Neural cell (in vitro differentiated cells): ENCODE measurements around the gene LRMDA. TPM values are rescaled to one million over a fixed set of nuclear protein-coding genes. Genes with fewer than 3 reads are reported as not detected.
A peak's percentile ranks its signal among the peaks of the same experiment; 100 is the strongest.

Experiments
- H2AFZ ChIP-seq: fragments of 200-600, 300-800 bp; sonication (generic), shearing (Covaris generic); 2 replicates; pipeline ENCODE4 v1.6.0; 2014; ENCODE audit warnings: low read depth, mild to moderate bottlenecking, antibody characterized with exemption, low read length, moderate library complexity
- H3F3A ChIP-seq: fragments of 200-600 bp; shearing (Covaris generic); 2 replicates; pipeline ENCODE4 v1.6.1; 2016; ENCODE audit warnings: mild to moderate bottlenecking, moderate library complexity, mixed read lengths, antibody characterized with exemption, low read length; ENCODE audit not compliant: insufficient read depth, poor library complexity, severe bottlenecking
- H3K27ac ChIP-seq: fragments of 200-600, 300-800 bp; sonication (generic), shearing (Covaris generic); 2 replicates; pipeline ENCODE4 v1.5.1; 2014; ENCODE audit warnings: mild to moderate bottlenecking, low read length, moderate library complexity
- H3K27me3 ChIP-seq: fragments of 300-800, 200-600 bp; sonication (generic), shearing (Covaris generic); 2 replicates; pipeline ENCODE4 v1.6.0; 2014; ENCODE audit warnings: mild to moderate bottlenecking, low read depth, low read length, moderate library complexity; ENCODE audit not compliant: insufficient read depth
- H3K36me3 ChIP-seq: fragments of 300-800, 200-600 bp; sonication (generic), shearing (Covaris generic); 2 replicates; pipeline ENCODE4 v1.5.1; 2014; ENCODE audit warnings: mild to moderate bottlenecking, antibody characterized with exemption, low read length, moderate library complexity; ENCODE audit not compliant: insufficient read depth
- H3K4me2 ChIP-seq: fragments of 300-800, 200-600 bp; sonication (generic), shearing (Covaris generic); 2 replicates; pipeline ENCODE4 v1.6.0; 2014; ENCODE audit warnings: mild to moderate bottlenecking, low read length
- H3K4me3 ChIP-seq: fragments of 300-800, 200-600 bp; sonication (generic), shearing (Covaris generic); 2 replicates; pipeline ENCODE4 v1.5.1; 2014; ENCODE audit warnings: mild to moderate bottlenecking, low read length, moderate library complexity
- H3K79me2 ChIP-seq: fragments of 200-600 bp; shearing (Covaris generic); replicated peaks from 2 replicates; pipeline ENCODE4 v1.6.0; 2014; ENCODE audit warnings: mild to moderate bottlenecking, low read length, moderate library complexity; ENCODE audit not compliant: insufficient read depth
- H3K9ac ChIP-seq: fragments of 300-800, 200-600 bp; sonication (generic), shearing (Covaris generic); 2 replicates; pipeline ENCODE4 v1.6.1; 2016; ENCODE audit warnings: mild to moderate bottlenecking, low read length, mixed read lengths
- H3K9me2 ChIP-seq: fragments of 200-600 bp; shearing (Covaris generic); 2 replicates; pipeline ENCODE4 v1.6.1; 2016; ENCODE audit warnings: mild to moderate bottlenecking, low read length, mixed read lengths; ENCODE audit not compliant: insufficient read depth
- H3K9me3 ChIP-seq: fragments of 200-600, 300-800 bp; sonication (generic), shearing (Covaris generic); 2 replicates; pipeline ENCODE4 v1.6.1; 2016; ENCODE audit warnings: mild to moderate bottlenecking, mixed run types, low read length, moderate library complexity, mixed read lengths
- H4K20me1 ChIP-seq: fragments of 200-600 bp; shearing (Covaris generic); 2 replicates; pipeline ENCODE4 v1.6.1; 2016; ENCODE audit warnings: mild to moderate bottlenecking, mixed run types; ENCODE audit not compliant: insufficient read depth
- CTCF ChIP-seq: fragments of 450-650 bp; IDR thresholded peaks from 2 replicates; pipeline ENCODE4 v1.5.1; 2014; ENCODE audit warnings: antibody characterized with exemption, mild to moderate bottlenecking, moderate library complexity; ENCODE audit not compliant: poor library complexity, severe bottlenecking
- EP300 ChIP-seq: fragments of 450-650 bp; conservative IDR thresholded peaks from 2 replicates; pipeline ENCODE4 v1.6.1; 2014; ENCODE audit warnings: antibody characterized with exemption, mild to moderate bottlenecking, moderate library complexity; ENCODE audit not compliant: poor library complexity, severe bottlenecking
- EZH2 ChIP-seq: fragments of 200-600, 300-800 bp; shearing (Covaris generic), sonication (generic); IDR thresholded peaks from 2 replicates; pipeline ENCODE4 v1.6.1; 2014; ENCODE audit warnings: antibody characterized with exemption, low read length, borderline replicate concordance, mild to moderate bottlenecking; ENCODE audit not compliant: insufficient read depth, poor library complexity, severe bottlenecking
- MXI1 ChIP-seq: fragments of 450-650 bp; conservative IDR thresholded peaks from 2 replicates; pipeline ENCODE4 v1.6.1; 2014; ENCODE audit warnings: antibody characterized with exemption, mild to moderate bottlenecking; ENCODE audit not compliant: poor library complexity, severe bottlenecking
- POLR2AphosphoS5 ChIP-seq: IDR thresholded peaks from 2 replicates; pipeline ENCODE4 v1.6.1; 2012
- RAD21 ChIP-seq: fragments of 450-650 bp; conservative IDR thresholded peaks from 2 replicates; pipeline ENCODE4 v1.6.1; 2014; ENCODE audit warnings: antibody characterized with exemption, mild to moderate bottlenecking, moderate library complexity
- REST ChIP-seq: IDR thresholded peaks from 2 replicates; pipeline ENCODE4 v1.6.1; 2012; ENCODE audit warnings: borderline replicate concordance
- SMC3 ChIP-seq: fragments of 450-650 bp; conservative IDR thresholded peaks from 2 replicates; pipeline ENCODE4 v1.6.1; 2014; ENCODE audit warnings: antibody characterized with exemption, mild to moderate bottlenecking, moderate library complexity; ENCODE audit not compliant: poor library complexity
- TAF1 ChIP-seq: IDR thresholded peaks from 2 replicates; pipeline ENCODE4 v1.6.1; 2012; ENCODE audit warnings: low read depth
- polyA plus RNA-seq: library from polyadenylated mRNA; depleted of rRNA; stranded (reverse); fragments of >200 nt; gene quantifications from 2 replicates; pipeline ENCODE4 v1.2.3, GENCODE V29; 2014

LRMDA gene
- polyA plus RNA-seq, 1 donor from 2014 or later = 5.6 TPM

- H3K27me3 ChIP-seq = no peaks in the 10 kb centered on the region
- H3K27ac ChIP-seq = peak overlapping the region; percentile 18
- no peak overlapping the region for H2AFZ ChIP-seq
- H3K9ac ChIP-seq = no peak overlapping the region
- no peaks in the 10 kb centered on the region for H3K9me2 ChIP-seq
- no peaks in the 10 kb centered on the region for H3K79me2 ChIP-seq
- H3K36me3 ChIP-seq = no peaks in the 10 kb centered on the region
- H3K4me2 ChIP-seq = no peak overlapping the region
- no peaks in the 10 kb centered on the region for H3K9me3 ChIP-seq
- H3F3A ChIP-seq = no peaks in the 10 kb centered on the region
- no peak overlapping the region for H3K4me3 ChIP-seq
- TF ChIP-seq TAF1 (no peak), CTCF (no peak), SMC3 (no peak), REST (no peak), MXI1 (no peak), RAD21 (no peak), EP300 (no peak), EZH2 (no peak), POLR2AphosphoS5 (no peak)
- no peaks in the 10 kb centered on the region for H4K20me1 ChIP-seq
Measured at GRCh38 chr10:76554033-76554408, 1122.6 kb downstream of the LRMDA start.

GRCh38 chr10:76554478-76554877, 1123.1 kb downstream of the LRMDA start:
- Histone ChIP-seq H2AFZ (no peak overlapping the region), H3K9ac (no peak overlapping the region), H3K4me2 (no peak overlapping the region), H4K20me1 (no peaks in the 10 kb centered on the region), H3K27me3 (no peaks in the 10 kb centered on the region), H3K9me2 (no peaks in the 10 kb centered on the region), H3K9me3 (no peaks in the 10 kb centered on the region), H3K79me2 (no peaks in the 10 kb centered on the region), H3F3A (no peaks in the 10 kb centered on the region), H3K4me3 (no peak overlapping the region), H3K27ac (peak overlapping the region; percentile 34), H3K36me3 (no peaks in the 10 kb centered on the region)
- TF ChIP-seq SMC3 = peak; percentile 33
- no peak for TF ChIP-seq TAF1
- peak; percentile 38 for TF ChIP-seq CTCF
- TF ChIP-seq EP300 = no peak
- no peak for TF ChIP-seq RAD21
